KMS-11 (cell line): ENCODE results near the gene MAGEB10.
"Not testable (repeated sequence)": the region's sequence is repeated elsewhere in the genome, so short reads cannot be mapped to it uniquely, and the experiment has no call there.

ENCODE experiments used
- H2AFZ ChIP-seq: fragments of 200-600 bp; sonication (generic); 2 replicates; pipeline ENCODE4 v1.6.1; 2016; ENCODE audit warnings: antibody characterized with exemption, mixed run types, low read depth
- H3K27ac ChIP-seq: fragments of 200-600 bp; sonication (generic); 2 replicates; pipeline ENCODE4 v1.6.1; 2016; ENCODE audit warnings: mild to moderate bottlenecking, mixed run types
- H3K27me3 ChIP-seq: fragments of 200-600 bp; sonication (generic); 2 replicates; pipeline ENCODE4 v1.6.1; 2017; ENCODE audit warnings: mild to moderate bottlenecking, low read depth, mixed run types, moderate library complexity; ENCODE audit not compliant: insufficient read depth
- H3K36me3 ChIP-seq: fragments of 200-600 bp; sonication (generic); 2 replicates; pipeline ENCODE4 v1.6.1; 2017; ENCODE audit warnings: mild to moderate bottlenecking, mixed run types; ENCODE audit not compliant: insufficient read depth
- H3K4me1 ChIP-seq: fragments of 200-600 bp; sonication (generic); 2 replicates; pipeline ENCODE4 v1.6.1; 2016; ENCODE audit warnings: mild to moderate bottlenecking, low read depth, mixed run types; ENCODE audit not compliant: poor library complexity, severe bottlenecking
- H3K4me2 ChIP-seq: fragments of 200-600 bp; sonication (generic); 2 replicates; pipeline ENCODE4 v1.7.0; 2016; ENCODE audit warnings: mild to moderate bottlenecking, mixed run types
- H3K4me3 ChIP-seq: fragments of 200-600 bp; sonication (generic); IDR thresholded peaks from 2 replicates; pipeline ENCODE4 v1.6.1; 2017; ENCODE audit warnings: low read depth, low read length, mixed read lengths; ENCODE audit not compliant: insufficient read depth
- H3K79me2 ChIP-seq: fragments of 200-600 bp; sonication (generic); 2 replicates; pipeline ENCODE4 v1.6.1; 2016; ENCODE audit warnings: low read depth, mixed run types; ENCODE audit not compliant: insufficient read depth
- H3K9ac ChIP-seq: fragments of 200-600 bp; sonication (generic); 2 replicates; pipeline ENCODE4 v1.6.1; 2016; ENCODE audit warnings: mild to moderate bottlenecking, mixed run types
- H4K20me1 ChIP-seq: fragments of 200-600 bp; sonication (generic); 2 replicates; pipeline ENCODE4 v1.6.1; 2016; ENCODE audit warnings: mild to moderate bottlenecking, mixed run types; ENCODE audit not compliant: insufficient read depth
- TF ChIP-seq, protein P1 (sequence below): fragments of 200-600 bp; sonication (generic); conservative IDR thresholded peaks from 2 replicates; pipeline ENCODE4 v1.6.1; 2017; ENCODE audit warnings: low read depth, mild to moderate bottlenecking, antibody characterized with exemption, low read length, moderate library complexity, mixed read lengths

Gene MAGEB10

DNA sequence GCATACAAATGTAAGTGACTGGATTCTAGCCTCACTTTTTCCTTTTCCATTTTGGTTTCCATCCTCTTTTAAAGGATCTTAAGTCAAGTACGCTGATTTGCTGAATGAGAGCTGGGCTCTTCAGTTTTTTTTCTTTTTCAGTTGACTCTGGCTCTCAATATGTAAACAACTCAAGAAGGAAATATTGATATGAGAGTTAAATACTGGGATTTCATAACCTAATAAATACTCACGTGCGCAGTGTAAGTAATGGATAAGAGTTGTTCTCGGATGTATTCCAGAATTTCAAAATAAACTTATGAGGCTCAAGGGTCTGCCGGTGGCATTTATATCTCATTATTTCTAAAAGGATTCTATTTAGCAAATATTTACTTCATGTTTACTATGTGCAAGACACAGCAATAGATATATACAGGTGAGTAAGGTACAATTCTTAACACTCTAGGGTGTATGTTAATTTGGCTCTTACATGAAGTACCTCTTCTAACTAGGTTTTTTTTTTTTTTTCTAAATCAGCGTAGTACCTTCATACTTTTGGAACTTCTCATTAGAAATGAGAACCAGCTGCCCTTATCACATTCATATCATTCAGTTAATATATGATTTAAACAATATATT, 11.0 kb upstream of the MAGEB10 start:
- Histone ChIP-seq H3K36me3 (no peaks in the 10 kb centered on the region), H3K27me3 (no peaks in the 10 kb centered on the region), H3K79me2 (no peaks in the 10 kb centered on the region), H3K9ac (no peak overlapping the region), H3K4me1 (no peaks in the 10 kb centered on the region), H3K4me3 (no peak overlapping the region), H2AFZ (no peak overlapping the region), H4K20me1 (no peaks in the 10 kb centered on the region), H3K4me2 (no peak overlapping the region), H3K27ac (no peak overlapping the region)
- TF ChIP-seq, protein P1, sequence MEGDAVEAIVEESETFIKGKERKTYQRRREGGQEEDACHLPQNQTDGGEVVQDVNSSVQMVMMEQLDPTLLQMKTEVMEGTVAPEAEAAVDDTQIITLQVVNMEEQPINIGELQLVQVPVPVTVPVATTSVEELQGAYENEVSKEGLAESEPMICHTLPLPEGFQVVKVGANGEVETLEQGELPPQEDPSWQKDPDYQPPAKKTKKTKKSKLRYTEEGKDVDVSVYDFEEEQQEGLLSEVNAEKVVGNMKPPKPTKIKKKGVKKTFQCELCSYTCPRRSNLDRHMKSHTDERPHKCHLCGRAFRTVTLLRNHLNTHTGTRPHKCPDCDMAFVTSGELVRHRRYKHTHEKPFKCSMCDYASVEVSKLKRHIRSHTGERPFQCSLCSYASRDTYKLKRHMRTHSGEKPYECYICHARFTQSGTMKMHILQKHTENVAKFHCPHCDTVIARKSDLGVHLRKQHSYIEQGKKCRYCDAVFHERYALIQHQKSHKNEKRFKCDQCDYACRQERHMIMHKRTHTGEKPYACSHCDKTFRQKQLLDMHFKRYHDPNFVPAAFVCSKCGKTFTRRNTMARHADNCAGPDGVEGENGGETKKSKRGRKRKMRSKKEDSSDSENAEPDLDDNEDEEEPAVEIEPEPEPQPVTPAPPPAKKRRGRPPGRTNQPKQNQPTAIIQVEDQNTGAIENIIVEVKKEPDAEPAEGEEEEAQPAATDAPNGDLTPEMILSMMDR, result no peak

DNA sequence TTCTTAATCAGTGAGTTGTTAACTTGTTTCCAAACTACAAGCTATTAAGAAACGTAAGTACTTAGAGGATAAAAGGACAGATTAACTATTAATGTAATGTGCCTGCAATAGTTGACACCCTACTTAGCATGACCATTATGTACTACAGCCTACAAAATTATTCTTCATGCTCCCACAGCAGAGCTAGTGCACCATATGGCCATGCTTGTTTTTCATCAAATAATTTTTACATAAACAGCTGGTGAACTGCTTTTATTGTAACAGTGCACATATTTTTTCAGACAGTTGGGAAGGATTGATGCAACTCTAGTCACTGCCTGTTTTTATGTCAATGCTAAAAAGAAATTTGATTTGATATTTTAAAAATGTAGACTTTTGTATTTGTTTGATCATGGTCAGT, 10.2 kb upstream of the MAGEB10 start:
- Histone ChIP-seq H2AFZ (no peak overlapping the region), H4K20me1 (no peaks in the 10 kb centered on the region), H3K79me2 (no peaks in the 10 kb centered on the region), H3K27ac (no peak overlapping the region), H3K27me3 (no peaks in the 10 kb centered on the region), H3K4me3 (no peak overlapping the region), H3K4me2 (no peak overlapping the region), H3K4me1 (no peaks in the 10 kb centered on the region), H3K9ac (no peak overlapping the region), H3K36me3 (no peaks in the 10 kb centered on the region)
- TF ChIP-seq, protein P1, result no peak

DNA sequence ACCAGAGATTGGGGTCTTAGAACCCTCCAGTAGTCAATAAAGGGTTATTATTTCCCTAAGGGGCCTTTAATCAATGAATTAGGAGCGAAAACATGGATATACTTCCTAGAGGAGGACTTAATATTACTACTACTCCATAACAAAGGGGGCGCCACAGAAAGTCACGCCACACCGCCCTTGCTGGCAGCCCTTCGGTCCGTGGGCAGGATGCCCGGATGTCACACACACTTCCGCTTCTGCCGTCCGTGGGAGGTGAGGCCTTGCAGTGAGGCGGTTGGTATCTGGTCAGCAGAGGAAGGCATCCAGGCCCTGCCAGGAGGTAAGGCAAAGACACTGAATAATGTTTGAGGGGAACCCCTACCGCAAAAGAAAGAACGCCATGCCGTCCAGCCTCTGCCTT, 436 bp downstream of the MAGEB10 start:
- Histone ChIP-seq H2AFZ (no peak overlapping the region), H3K27ac (no peak overlapping the region), H3K9ac (no peak overlapping the region), H4K20me1 (no peaks in the 10 kb centered on the region), H3K4me2 (no peak overlapping the region), H3K27me3 (no peaks in the 10 kb centered on the region), H3K36me3 (no peaks in the 10 kb centered on the region), H3K79me2 (no peaks in the 10 kb centered on the region), H3K4me3 (no peak overlapping the region), H3K4me1 (no peaks in the 10 kb centered on the region)
- TF ChIP-seq, protein P1, result no peak

DNA sequence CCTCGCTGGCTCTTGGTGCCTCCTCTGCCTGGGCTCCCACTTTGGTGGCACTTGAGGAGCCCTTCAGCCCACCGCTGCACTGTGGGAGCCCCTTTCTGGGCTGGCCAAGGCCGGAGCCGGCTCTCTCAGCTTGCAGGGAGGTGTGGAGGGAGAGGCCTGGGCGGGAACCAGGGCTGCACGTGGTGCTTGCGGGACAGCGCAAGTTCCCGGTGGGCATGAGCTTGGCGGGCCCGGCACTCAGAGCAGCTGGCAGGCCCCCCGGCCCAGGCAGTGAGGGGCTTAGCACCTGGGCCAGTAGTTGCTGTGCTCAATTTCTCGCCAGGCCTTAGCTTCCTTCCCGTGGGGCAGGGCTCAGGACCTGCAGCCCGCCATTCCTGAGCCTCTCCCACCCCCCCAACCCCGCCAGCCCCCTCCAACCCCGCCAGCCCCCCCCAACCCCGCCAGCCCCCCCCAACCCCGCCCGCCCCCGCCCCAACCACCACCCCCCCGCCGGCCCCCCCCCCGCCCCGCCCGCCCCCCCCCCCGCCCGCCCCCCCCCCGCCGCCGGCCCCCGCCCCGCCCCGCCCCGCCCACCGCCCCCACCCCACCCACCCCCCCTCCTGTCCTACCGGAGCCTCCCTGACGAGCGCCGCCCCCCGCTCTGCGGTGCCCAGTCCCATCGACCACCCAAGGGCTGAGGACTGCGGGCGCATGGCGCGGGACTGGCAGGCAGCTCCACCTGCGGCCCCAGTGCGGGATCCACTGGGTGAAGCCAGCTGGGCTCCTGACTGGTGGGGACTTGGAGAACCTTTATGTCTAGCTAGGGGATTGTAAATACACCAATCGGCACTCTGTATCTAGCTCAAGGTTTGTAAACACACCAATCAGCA, 1.4 kb downstream of the MAGEB10 start:
- H3K36me3 ChIP-seq, H3K27me3 ChIP-seq, H3K4me2 ChIP-seq, H4K20me1 ChIP-seq, H3K4me3 ChIP-seq, H3K79me2 ChIP-seq, H3K4me1 ChIP-seq, H2AFZ ChIP-seq, H3K9ac ChIP-seq, H3K27ac ChIP-seq: not testable (repeated sequence)

DNA sequence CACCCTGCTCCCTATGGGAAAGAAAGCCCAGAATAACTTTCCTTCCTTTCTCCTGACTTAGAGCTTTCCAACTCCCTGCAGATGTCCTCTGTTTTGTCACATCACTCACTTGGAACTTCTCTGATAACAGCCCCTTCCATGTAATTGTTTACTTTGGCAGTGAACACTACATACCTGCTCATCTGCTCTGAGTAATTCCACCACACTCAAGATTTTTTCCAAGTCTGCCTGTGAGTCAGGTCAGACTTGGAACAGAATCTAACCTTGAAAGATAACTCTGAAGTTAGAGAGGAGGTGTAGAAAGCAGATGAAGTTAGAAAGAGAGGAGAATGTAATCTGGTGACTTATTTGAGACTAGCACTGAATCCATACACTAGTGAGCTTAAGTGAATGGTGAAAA, 7.4 kb downstream of the MAGEB10 start:
- Histone ChIP-seq H2AFZ (no peak overlapping the region), H3K27me3 (no peaks in the 10 kb centered on the region)

More for the DNA sequence above, 7.4 kb downstream of the MAGEB10 start:
- Histone ChIP-seq H3K4me2 (no peak overlapping the region), H3K4me3 (no peak overlapping the region), H3K36me3 (no peaks in the 10 kb centered on the region), H4K20me1 (no peaks in the 10 kb centered on the region), H3K9ac (no peak overlapping the region), H3K4me1 (no peaks in the 10 kb centered on the region), H3K27ac (no peak overlapping the region), H3K79me2 (no peaks in the 10 kb centered on the region)
- TF ChIP-seq, protein P1, result no peak
